Measurements from ENCODE around the gene CDKN2B.

CDKN2B gene

DNA sequence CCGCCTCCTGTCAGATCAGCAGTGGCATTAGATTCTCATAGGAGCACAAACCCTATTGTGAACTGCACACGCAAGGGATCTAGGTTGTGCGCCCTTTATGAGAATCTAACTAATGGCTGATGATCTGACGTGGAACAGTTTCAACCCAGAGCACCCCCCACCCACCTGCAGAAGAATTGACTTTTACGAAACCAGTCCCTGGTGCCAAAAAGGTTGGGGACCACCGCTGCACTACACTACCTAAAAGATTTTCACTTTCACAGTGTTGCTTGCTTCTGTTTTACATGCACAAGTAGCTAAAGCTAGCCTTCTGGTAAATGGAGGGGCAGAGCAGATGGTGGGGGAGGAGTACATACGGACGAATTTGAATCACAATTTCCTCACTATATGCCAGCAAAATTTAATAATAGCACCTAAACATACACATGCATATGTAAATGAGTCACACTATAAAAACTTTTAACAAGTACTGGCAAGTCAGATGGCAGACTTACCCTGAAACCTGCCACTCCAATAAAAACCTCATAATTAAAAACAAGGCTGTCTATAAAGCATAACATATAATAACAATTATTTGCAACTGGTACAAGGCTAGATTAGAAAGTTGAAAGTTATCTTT is 24.0 kb upstream of the CDKN2B start:
- DNase-seq (ENCODE audit: low spot score): no peak

- no peak for DNase-seq (ENCODE audit: low spot score)
Observed at GRCh38 chr9:22031655-22032411, 22.7 kb upstream of the CDKN2B start.

DNA sequence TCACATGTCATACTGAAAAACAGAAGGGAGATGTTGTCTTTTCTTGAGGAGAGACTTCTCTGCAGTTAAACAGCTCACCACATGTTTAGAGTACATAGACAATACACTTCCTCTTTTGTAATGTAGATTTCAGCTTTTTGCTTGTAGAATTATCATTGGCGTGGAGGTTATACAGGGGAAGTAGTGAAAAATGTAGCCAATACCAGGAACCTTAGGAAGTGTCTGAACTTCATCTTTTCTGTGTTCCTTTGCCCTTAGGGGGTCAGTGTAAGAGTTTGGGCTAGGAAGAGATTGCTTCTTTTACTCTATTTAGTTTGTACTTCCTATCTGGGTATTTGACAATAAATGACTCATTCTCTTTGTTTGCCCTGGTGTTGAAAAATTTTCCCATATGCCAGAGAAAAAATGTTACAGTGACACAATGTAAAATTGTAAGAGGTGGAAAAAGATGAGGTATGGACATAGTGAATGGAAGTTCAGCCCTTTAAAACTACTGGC is 21.0 kb upstream of the CDKN2B start:
- DNase-seq (ENCODE audit: low spot score): no peak

GRCh38 chr9:22029231-22029630 is 20.1 kb upstream of the CDKN2B start:
- DNase-seq (ENCODE audit: low spot score): no peak

GRCh38 chr9:22028394-22028793 is 19.3 kb upstream of the CDKN2B start:
- DNase-seq (ENCODE audit: low spot score): no peak

DNA sequence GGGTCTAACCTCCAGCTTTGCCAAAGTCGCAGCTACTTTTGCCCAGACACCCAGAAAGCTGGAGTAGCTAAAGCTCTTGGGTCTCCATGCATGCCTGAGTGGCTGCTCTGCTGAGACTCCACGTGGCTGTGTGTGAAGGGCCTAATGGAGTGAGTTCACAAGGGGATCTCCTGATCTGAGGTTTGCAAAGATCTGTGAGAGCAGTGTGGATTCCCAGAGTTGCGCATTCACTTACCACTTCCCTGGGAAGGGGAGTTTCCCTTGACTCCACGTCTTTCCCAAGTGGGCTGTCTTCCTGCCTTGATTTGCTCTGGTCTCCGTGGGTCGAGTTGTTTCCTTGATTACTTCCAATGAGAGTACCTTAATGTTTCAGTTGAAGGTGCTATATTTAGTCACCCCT is 17.6 kb upstream of the CDKN2B start:
- no peak for DNase-seq (ENCODE audit: low spot score)

DNA sequence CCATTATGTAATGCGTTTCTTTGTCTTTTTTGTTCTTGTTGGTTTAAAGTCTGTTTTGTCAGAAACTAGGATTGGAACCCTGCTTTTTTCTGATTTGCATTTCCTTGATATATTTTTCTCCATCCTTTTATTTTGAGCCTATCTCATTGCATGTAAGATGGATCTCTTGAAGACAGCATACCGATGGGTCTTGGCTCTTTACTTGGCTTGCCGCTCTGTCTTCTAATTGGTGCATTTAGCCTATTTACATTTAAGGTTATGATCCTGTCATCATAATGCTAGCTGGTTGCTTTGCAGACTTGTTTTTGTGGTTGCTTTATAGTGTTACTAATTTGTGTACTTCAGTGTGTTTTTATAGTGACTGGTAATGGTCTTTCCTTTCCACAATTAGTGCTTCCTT is 13.3 kb upstream of the CDKN2B start:
- DNase-seq (ENCODE audit: low spot score): no peak

DNA sequence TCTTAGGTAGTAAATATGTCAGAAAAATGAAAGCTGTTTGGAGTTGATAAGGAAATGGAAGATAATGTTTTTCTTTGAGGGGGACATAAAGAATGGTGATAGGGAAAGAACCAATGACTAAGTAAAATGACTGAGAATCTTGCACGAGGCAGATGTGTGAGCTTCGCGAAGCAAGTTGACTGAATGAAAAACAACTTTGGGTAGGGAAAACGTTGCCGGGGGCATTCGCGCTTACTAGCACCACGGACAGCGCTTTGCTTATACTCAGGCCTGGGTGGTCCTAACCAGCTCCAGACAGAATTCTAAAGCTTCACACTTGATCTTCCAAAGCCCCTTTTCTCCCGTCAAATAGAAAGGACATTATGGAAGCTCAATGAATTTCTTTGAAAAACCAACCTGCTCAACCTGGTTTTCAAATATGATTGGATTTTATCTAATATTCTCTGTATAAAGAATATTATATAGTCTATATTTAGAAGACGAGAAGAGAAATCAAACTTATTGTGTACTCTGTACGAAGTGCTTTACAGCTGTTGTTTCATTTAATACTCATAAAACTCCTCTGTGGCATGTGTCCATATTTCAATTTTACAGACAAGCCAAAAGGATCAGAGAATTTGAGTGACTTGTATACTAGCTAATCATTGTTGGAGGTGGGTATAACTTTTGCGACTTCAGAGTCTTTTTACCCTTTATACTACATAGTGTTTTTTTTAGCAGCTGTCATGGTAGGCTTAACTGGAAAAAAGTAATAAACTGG is 1.9 kb upstream of the CDKN2B start:
- no peak for DNase-seq (ENCODE audit: low spot score)

DNA sequence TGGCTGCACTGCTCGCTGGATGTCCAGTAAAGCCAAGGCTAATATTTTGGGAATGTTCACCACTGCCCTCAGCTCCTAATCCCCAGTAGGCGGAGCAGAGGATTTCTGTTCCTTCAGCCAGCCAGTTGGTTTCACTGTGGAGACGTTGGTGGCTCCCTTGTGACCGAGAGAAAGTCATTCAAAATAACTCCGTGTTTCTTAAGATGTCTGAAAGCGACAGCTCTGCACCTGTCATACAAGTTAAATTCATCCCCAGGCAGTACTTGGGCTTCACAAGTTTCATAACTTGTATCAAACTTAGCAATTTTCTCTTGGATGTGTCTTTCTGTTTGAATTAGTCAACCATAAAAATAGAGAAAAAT is 382 bp upstream of the CDKN2B start:
- no peak for DNase-seq (ENCODE audit: low spot score)

- no peak for DNase-seq (ENCODE audit: low spot score)
Observed at GRCh38 chr9:22008384-22008716, 755 bp downstream of the CDKN2B start.

GRCh38 chr9:22005702-22006606 is 3.2 kb downstream of the CDKN2B start:
- DNase-seq (ENCODE audit: low spot score): no peak

- no peak for DNase-seq (ENCODE audit: low spot score)
Observed at GRCh38 chr9:22005021-22005701, 3.9 kb downstream of the CDKN2B start.

DNA sequence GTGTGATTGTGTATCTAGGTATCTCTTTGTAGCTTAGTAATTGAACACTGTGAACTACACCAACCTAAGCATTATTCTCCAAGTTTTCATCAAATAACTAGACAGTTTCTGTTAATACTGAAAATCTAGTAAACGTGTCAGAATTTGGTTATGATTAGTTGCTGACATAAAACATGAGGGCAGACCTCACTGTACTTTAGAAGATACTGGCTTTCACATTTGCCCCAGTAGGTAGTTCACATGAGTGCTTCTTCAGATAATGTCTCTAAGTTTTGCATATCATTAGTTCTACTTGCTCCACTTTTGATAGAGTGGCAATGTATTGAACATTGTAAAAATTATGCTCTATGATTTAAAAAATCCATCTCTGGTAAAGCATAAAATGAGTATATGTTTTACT is 7.1 kb downstream of the CDKN2B start:
- no peak for DNase-seq (ENCODE audit: low spot score)

- DNase-seq (ENCODE audit: low spot score): no peak
Observed at GRCh38 chr9:21998026-21998425, 11.1 kb downstream of the CDKN2B start.

DNA sequence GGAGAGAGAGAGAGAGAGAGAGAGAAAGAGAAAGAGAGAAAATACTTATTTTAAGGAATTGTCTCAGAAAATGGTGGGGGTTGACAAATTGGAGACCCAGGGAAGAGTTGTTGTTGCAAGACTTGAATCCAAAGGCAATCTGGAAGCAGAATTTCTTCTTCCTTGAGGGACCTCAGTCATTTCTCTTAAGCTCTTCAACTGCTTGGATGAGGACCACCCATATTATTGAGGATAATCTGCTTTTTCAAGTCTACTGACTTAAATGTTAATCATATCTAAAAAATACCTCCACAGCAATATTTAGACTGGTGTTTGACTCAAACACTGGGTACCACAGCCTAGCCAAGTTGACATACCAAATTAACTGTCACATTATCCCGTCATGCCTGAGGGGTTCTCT is 11.6 kb downstream of the CDKN2B start:
- DNase-seq (ENCODE audit: low spot score): no peak

- no peak for DNase-seq (ENCODE audit: low spot score)
Observed at GRCh38 chr9:21996858-21997257, 12.2 kb downstream of the CDKN2B start.

DNA sequence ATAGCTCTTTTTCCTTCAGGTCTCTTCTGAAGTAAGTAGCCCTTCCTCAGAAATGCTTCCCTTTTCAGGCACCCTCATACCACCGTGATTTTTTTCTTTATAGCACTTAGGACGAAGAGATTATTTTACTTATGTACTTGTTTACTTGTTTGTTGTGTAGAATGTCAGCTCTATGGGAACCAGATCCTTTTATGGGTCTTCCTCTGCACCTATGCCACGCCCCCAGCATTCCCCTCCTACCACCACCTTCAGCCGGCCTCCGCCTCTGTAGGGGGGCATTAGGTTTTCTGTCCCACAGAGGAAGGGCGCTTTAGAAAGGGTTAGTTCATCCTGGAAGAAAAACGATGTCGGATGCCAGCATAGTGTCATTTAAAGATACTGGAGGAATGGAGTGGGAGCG is 12.7 kb downstream of the CDKN2B start:
- DNase-seq (ENCODE audit: low spot score): no peak

DNA sequence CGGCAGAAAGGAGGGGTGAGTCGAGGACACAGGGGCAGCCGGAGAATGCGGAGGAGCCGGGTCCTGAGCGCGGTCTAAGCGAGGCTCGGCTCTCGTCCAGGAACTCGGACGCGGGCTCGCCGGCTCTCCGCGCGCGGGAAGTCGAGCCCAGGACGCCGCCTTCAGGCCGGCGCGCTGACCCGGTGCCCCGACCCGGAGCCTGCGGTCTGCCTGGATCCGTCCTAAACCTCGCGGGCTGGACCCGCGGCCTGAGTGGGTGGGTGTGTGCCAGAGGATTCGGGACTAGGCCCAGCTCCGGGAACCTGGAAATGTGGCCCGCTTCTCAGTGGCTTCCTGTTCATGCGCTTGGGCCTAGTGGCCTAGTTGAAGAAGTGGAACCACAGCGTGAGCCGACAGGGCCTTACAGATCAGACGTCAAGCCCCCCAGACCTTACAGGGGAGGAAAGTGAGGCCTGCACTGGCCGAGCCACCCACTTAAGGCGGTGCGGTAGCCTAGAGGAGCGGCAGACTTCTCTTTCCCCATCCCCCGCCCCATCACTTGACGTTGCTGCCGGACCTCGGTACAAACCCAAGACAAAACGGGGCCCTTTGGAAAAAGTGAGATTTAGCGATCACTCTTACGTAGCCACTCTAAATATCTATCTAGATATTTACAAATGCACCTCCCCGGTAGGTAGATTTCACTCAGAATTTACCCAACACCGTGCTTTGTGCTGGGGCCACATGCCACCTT is 13.3 kb downstream of the CDKN2B start:
- peak; percentile 17 for DNase-seq (ENCODE audit: low spot score)

- DNase-seq (ENCODE audit: low spot score): peak; percentile 64
Observed at GRCh38 chr9:21995006-21995665, 14.0 kb downstream of the CDKN2B start.

DNA sequence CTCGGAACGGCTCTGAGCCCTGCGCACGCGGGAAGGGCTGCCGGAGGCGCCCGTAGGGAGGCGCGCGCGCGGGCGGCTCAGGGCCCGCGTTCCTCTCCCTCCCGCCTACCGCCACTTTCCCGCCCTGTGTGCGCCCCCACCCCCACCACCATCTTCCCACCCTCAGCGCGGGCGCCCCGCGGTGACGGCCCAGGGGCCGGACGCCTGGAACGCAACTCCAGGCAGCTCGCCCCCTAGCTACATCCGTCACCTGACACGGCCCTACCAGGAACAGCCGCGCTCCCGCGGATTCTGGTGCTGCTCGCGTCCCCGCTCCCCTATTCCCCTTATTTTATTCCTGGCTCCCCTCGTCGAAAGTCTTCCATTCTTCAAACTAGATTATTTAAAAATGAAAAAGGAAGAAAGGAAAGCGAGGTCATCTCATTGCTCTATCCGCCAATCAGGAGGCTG is 14.5 kb downstream of the CDKN2B start, which contains the start of gene CDKN2B-AS1:
Gene CDKN2B-AS1 (plus strand): TSS at position 236 of the 450 bp plus-strand sequence.
- peak; percentile 78 for DNase-seq (ENCODE audit: low spot score)

All from D341Med (cell line).